HL-60/S4 treated with phorbol 12-myristate 13-acetate at 8.2 ng/mL for 4 days and 3 days (cell line): ENCODE results near the gene ZSCAN26.

Source experiments
- in situ Hi-C: fragments of 300-500 bp; cut with MboI; formaldehyde crosslinking; loops from 2 replicates; pipeline ENCODE4 v1.15.0; 2022; ENCODE audit warnings: low sequenced_read_pairs

ZSCAN26 gene

GRCh38 chr6:28266962-28267694 is at the start of gene ZSCAN26:
ZSCAN26 (plus strand) TSS chr6:28267143; CDS start chr6:28271920, 4,777 bp downstream.
- in situ Hi-C loops: no loop called here

GRCh38 chr6:28217890-28218289 is 49.1 kb upstream of the ZSCAN26 start:
- in situ Hi-C loops: no loop called here

GRCh38 chr6:28218312-28219248 is 48.4 kb upstream of the ZSCAN26 start:
- in situ Hi-C loops: no loop called here

GRCh38 chr6:28220257-28221133 is 46.4 kb upstream of the ZSCAN26 start:
- in situ Hi-C loops: no loop called here

- in situ Hi-C loops: no loop called here
Measured at GRCh38 chr6:28224131-28225055, 42.5 kb upstream of the ZSCAN26 start.

GRCh38 chr6:28225056-28225834 is 41.7 kb upstream of the ZSCAN26 start, which contains the start of gene ZSCAN9:
ZSCAN9 (plus strand) TSS chr6:28225275; CDS start chr6:28227085, 1,810 bp downstream.
- in situ Hi-C loops: no loop called here

GRCh38 chr6:28226460-28226859 is 40.5 kb upstream of the ZSCAN26 start:
- in situ Hi-C loops: no loop called here

GRCh38 chr6:28232785-28233184 is 34.2 kb upstream of the ZSCAN26 start:
- in situ Hi-C loops: no loop called here

GRCh38 chr6:28235912-28236452 is 31.0 kb upstream of the ZSCAN26 start:
- in situ Hi-C loops: no loop called here

GRCh38 chr6:28239636-28240035 is 27.3 kb upstream of the ZSCAN26 start:
- in situ Hi-C loops: no loop called here

GRCh38 chr6:28240471-28240870 is 26.5 kb upstream of the ZSCAN26 start:
- in situ Hi-C loops: no loop called here

- in situ Hi-C loops: no loop called here
Measured at GRCh38 chr6:28243946-28244345, 23.0 kb upstream of the ZSCAN26 start.

GRCh38 chr6:28245206-28245941 is 21.6 kb upstream of the ZSCAN26 start:
- in situ Hi-C loops: no loop called here

- in situ Hi-C loops: no loop called here
Measured at GRCh38 chr6:28248916-28249315, 18.0 kb upstream of the ZSCAN26 start.

GRCh38 chr6:28250747-28251146 is 16.2 kb upstream of the ZSCAN26 start:
- in situ Hi-C loops: no loop called here

GRCh38 chr6:28251661-28252008 is 15.3 kb upstream of the ZSCAN26 start:
- in situ Hi-C loops: no loop called here

- in situ Hi-C loops: no loop called here
Measured at GRCh38 chr6:28252009-28252975, 14.7 kb upstream of the ZSCAN26 start, which contains the start of gene ZKSCAN4. ZKSCAN4 (minus strand) TSS chr6:28252269; CDS start chr6:28251980, 289 bp downstream.
